ENCODE data around the gene ACBD4. TPM values are rescaled to one million over a fixed set of nuclear protein-coding genes. Genes with fewer than 3 reads are reported as not detected.

The ACBD4 gene
- total and polyA plus RNA-seq, 11 donors, result 3.3 to 9.8 (median 6.3) TPM

DNA sequence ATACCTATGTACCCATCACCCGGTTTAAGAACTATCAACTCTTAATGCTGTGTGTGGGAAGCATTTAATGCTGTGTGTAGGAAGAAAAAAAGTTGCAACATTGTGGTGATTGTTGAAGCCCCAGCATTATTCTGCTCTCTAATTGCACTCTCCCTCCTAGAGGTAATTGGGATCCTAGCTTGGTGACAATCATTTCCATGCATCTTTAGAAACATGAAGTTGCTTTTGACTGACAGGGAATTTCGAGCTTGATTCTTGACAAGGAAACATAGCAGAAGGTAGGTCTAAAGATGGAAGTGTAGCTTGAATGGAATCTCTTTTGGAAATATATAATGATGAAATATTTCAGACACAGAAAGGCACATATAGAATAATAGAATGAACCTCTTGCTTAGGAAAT is 53.5 kb downstream of the ACBD4 start:
- intact Hi-C loops (cut with DNase I), result no loop called here
- WGBS, 4 donors, result 72 to 87% (median 76%) methylated on average over 2 of the region's 2 CpGs
- Histone ChIP-seq H3K9me3 (no peaks in the 10 kb centered on the region), H3K36me3 (no peaks in the 10 kb centered on the region), H3K4me3 (no peak overlapping the region), H3K27me3 (no peaks in the 10 kb centered on the region), H3K27ac (no peak overlapping the region), H3K4me1 (no peaks in the 10 kb centered on the region)
- TF ChIP-seq, protein P1, sequence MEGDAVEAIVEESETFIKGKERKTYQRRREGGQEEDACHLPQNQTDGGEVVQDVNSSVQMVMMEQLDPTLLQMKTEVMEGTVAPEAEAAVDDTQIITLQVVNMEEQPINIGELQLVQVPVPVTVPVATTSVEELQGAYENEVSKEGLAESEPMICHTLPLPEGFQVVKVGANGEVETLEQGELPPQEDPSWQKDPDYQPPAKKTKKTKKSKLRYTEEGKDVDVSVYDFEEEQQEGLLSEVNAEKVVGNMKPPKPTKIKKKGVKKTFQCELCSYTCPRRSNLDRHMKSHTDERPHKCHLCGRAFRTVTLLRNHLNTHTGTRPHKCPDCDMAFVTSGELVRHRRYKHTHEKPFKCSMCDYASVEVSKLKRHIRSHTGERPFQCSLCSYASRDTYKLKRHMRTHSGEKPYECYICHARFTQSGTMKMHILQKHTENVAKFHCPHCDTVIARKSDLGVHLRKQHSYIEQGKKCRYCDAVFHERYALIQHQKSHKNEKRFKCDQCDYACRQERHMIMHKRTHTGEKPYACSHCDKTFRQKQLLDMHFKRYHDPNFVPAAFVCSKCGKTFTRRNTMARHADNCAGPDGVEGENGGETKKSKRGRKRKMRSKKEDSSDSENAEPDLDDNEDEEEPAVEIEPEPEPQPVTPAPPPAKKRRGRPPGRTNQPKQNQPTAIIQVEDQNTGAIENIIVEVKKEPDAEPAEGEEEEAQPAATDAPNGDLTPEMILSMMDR (IDR thresholded peaks at IDR 0.05), result no peak
- no peak for TF ChIP-seq POLR2A (IDR thresholded peaks at IDR 0.05)
- DNase-seq (no peak), ATAC-seq (no peak)

DNA sequence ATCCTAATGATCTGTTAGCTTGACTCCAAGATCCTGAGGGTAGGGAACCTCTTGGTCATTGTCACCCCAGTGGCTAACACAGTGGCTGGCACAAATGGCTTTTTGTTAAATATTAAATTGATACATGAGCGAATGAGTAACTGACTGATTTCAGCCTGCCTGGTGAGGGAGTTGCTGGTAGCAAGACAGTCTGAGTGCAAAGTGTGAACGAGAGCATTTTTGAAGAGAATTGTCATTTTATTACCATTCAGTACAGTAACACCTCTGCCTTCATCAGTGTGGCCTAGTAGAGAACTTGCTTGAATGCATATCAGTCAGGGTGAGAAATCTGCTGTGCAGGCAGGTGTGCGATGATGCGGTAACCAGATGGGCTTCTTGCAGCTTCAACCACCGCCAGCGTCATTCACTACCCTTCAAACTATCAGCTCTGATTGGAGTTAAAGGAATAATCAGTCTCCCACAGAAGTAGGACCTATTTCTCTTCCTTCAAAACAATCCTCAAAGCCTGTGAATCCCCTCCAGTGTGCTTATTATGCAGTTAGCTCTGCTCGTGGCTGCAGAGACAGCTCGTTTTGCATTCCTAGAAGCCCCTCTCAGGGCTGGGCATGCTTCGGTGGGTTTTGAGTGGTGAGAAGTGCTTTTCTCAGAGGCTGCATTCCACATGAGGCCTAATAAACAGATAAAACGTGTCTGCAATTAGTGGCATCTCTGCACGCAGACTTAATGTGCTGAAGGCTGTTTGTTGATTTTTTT is 55.2 kb downstream of the ACBD4 start:
- Histone ChIP-seq H3K36me3 (no peaks in the 10 kb centered on the region), H3K4me1 (no peaks in the 10 kb centered on the region), H3K27me3 (no peaks in the 10 kb centered on the region), H3K27ac (no peak overlapping the region), H3K9me3 (no peaks in the 10 kb centered on the region), H3K4me3 (no peak overlapping the region)
- 75 to 82% (median 79%) methylated on average over 11 of the region's 11 CpGs for WGBS, 4 donors
- TF ChIP-seq, protein P1 (IDR thresholded peaks at IDR 0.05), result no peak
- intact Hi-C loops (cut with DNase I), result loop anchor here in 4 of 10 donors (10.0 kb wide), 1 partner anchor 276 kb away; the partner anchor contains the start of gene GFAP (in 4 of the 4)
- ATAC-seq (no peak), DNase-seq (no peak)

Small RNAs within 50 kb of the gene (microRNA-seq; reads per million reads assigned to microRNA genes)
- 0 to 0.62 (median 0.26) reads per million in 4 donors for gene MIR6784

Other genes with a start within 250 kb of the ACBD4 start
- gene EFTUD2, start 236.2 kb upstream of the ACBD4 start, total RNA-seq, result 100 to 1,000 TPM in 1 of 9 donors, 10 to 100 TPM in 8; 37.1 to 106 (median 65.0) TPM
- gene EFTUD2, start 236.2 kb upstream of the ACBD4 start, polyA plus RNA-seq, result 10 to 100 TPM; 21.3 to 71.7 TPM
- 10 to 100 TPM in 1 of 9 donors, 1 to 10 TPM in 7, under 1 TPM in 1; 0.94 to 12.4 (median 5.8) TPM for gene GFAP, start 220.2 kb upstream of the ACBD4 start, total RNA-seq
- 1 to 10 TPM; 3.7 to 6.9 TPM for gene GFAP, start 220.2 kb upstream of the ACBD4 start, polyA plus RNA-seq
- 1 to 10 TPM in 1 of 9 donors, under 1 TPM in 7, not detected in 1; 0.06 to 5.4 (median 0.44) TPM for gene KIF18B, start 187.9 kb upstream of the ACBD4 start, total RNA-seq
- under 1 TPM; 0.12 to 0.19 TPM for gene KIF18B, start 187.9 kb upstream of the ACBD4 start, polyA plus RNA-seq
- gene C1QL1, start 167.4 kb upstream of the ACBD4 start, total RNA-seq, result 1 to 10 TPM in 6 of 9 donors, under 1 TPM in 3; 0.66 to 5.8 (median 1.4) TPM
- gene C1QL1, start 167.4 kb upstream of the ACBD4 start, polyA plus RNA-seq, result 1 to 10 TPM; 1.4 to 5.1 TPM
- 10 to 100 TPM; 24.7 to 60.9 (median 33.9) TPM for gene DCAKD, start 84.1 kb upstream of the ACBD4 start, total RNA-seq
- gene DCAKD, start 84.1 kb upstream of the ACBD4 start, polyA plus RNA-seq, result 10 to 100 TPM; 15.3 to 24.8 TPM
- gene NMT1, start 74.4 kb upstream of the ACBD4 start, total RNA-seq, result 100 to 1,000 TPM in 2 of 9 donors, 10 to 100 TPM in 7; 61.0 to 114 (median 70.8) TPM
- gene NMT1, start 74.4 kb upstream of the ACBD4 start, polyA plus RNA-seq, result 10 to 100 TPM; 36.8 to 52.7 TPM
- gene PLCD3, start 3.2 kb upstream of the ACBD4 start, total RNA-seq, result 100 to 1,000 TPM; 102 to 207 (median 123) TPM
- gene PLCD3, start 3.2 kb upstream of the ACBD4 start, polyA plus RNA-seq, result 100 to 1,000 TPM in 1 of 2 donors, 10 to 100 TPM in 1; 92.8 to 105 TPM
- 10 to 100 TPM; 14.4 to 28.7 (median 22.5) TPM for gene HEXIM1, start 12.8 kb downstream of the ACBD4 start, total RNA-seq
- 10 to 100 TPM; 11.9 to 12.4 TPM for gene HEXIM1, start 12.8 kb downstream of the ACBD4 start, polyA plus RNA-seq
- gene HEXIM2, start 26.2 kb downstream of the ACBD4 start, total RNA-seq, result 1 to 10 TPM; 3.9 to 7.5 (median 5.7) TPM
- gene HEXIM2, start 26.2 kb downstream of the ACBD4 start, polyA plus RNA-seq, result 1 to 10 TPM; 3.4 to 6.4 TPM
- gene FMNL1, start 86.2 kb downstream of the ACBD4 start, total RNA-seq, result 10 to 100 TPM in 5 of 9 donors, 1 to 10 TPM in 4; 6.4 to 52.8 (median 10.3) TPM
- 1 to 10 TPM; 5.4 to 7.8 TPM for gene FMNL1, start 86.2 kb downstream of the ACBD4 start, polyA plus RNA-seq
- gene SPATA32, start 126.4 kb downstream of the ACBD4 start, total RNA-seq, result not detected
- gene SPATA32, start 126.4 kb downstream of the ACBD4 start, polyA plus RNA-seq, result not detected
- 10 to 100 TPM in 8 of 9 donors, 1 to 10 TPM in 1; 9.9 to 21.9 (median 12.7) TPM for gene MAP3K14, start 181.3 kb downstream of the ACBD4 start, total RNA-seq
- 10 to 100 TPM in 1 of 2 donors, 1 to 10 TPM in 1; 9.0 to 11.2 TPM for gene MAP3K14, start 181.3 kb downstream of the ACBD4 start, polyA plus RNA-seq